ENCODE results near the gene ATP5MG.

DNA sequence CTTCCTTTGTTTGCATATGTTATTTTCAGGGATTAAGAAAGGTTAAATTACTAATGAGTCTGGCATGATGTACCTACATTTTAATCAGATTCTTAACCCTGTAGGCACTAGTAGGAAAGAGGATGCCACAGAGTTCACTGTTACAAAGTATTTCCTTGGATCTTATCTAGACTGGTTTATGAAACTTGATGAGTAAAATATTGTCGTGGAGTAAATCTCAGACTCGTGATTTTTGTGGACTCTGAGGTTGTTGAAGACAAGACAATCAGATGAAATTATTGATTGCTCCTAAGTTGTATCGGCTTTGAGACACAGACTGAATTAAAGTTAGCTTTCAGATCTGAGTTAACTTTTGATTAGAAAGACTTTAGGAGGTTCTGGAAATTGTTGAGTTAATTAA lies 40.9 kb downstream of the ATP5MG start:
- TF ChIP-seq GATA2 (IDR thresholded peaks at IDR 0.05; ENCODE audit: low read depth, low read length) (no peak), GATA3 (IDR thresholded peaks at IDR 0.05; ENCODE audit: low read depth, low read length) (no peak)

Measured in SH-SY5Y (cell line).